ENCODE measurements around the gene SHROOM4. TPM values are rescaled to one million over a fixed set of nuclear protein-coding genes. Genes with fewer than 3 reads are reported as not detected.

Gene SHROOM4
- total RNA-seq, 4 donors from 2014 or later: 8.6 to 15.1 (median 10.8) TPM

- Histone ChIP-seq H3K9me3 (no peaks in the 10 kb centered on the region), H3K4me1 (no peaks in the 10 kb centered on the region), H3K27me3 (no peaks in the 10 kb centered on the region), H3K4me3 (no peak overlapping the region), H3K36me3 (no peaks in the 10 kb centered on the region), H3K27ac (no peak overlapping the region)
- TF ChIP-seq POLR2A (IDR thresholded peaks at IDR 0.05): no peak
- 67 to 88% methylated on average over 1 to 2 of the region's 2 CpGs for WGBS, 2 donors (ENCODE audit: low coverage in 1 of 2)
- ATAC-seq: no peak
Observed at GRCh38 chrX:50787099-50787498, 26.9 kb downstream of the SHROOM4 start.

GRCh38 chrX:50780144-50780543 lies 33.9 kb downstream of the SHROOM4 start:
- H3K27me3 ChIP-seq: no peaks in the 10 kb centered on the region
- ATAC-seq: no peak
- no peak overlapping the region for H3K4me3 ChIP-seq
- H3K4me1 ChIP-seq: no peaks in the 10 kb centered on the region
- H3K27ac ChIP-seq: no peak overlapping the region
- H3K9me3 ChIP-seq: no peaks in the 10 kb centered on the region
- no peak for TF ChIP-seq EP300 (IDR thresholded peaks at IDR 0.05)
- no peak for TF ChIP-seq POLR2A (IDR thresholded peaks at IDR 0.05)
- TF ChIP-seq CTCF (IDR thresholded peaks at IDR 0.05): no peak
- no peak for TF ChIP-seq POLR2AphosphoS5 (IDR thresholded peaks at IDR 0.05)
- no peaks in the 10 kb centered on the region for H3K36me3 ChIP-seq
- WGBS, 2 donors (ENCODE audit: low coverage in 1 of 2): 22 to 29% methylated on average over 1 of the region's 1 CpG

- no peak for ATAC-seq
- TF ChIP-seq POLR2AphosphoS5 (IDR thresholded peaks at IDR 0.05) (no peak), POLR2A (IDR thresholded peaks at IDR 0.05) (no peak), CTCF (IDR thresholded peaks at IDR 0.05) (no peak), EP300 (IDR thresholded peaks at IDR 0.05) (no peak)
Observed at GRCh38 chrX:50779694-50780093, 34.3 kb downstream of the SHROOM4 start.

GRCh38 chrX:50778272-50778671 lies 35.7 kb downstream of the SHROOM4 start:
- Histone ChIP-seq H3K4me1 (no peaks in the 10 kb centered on the region), H3K27me3 (no peaks in the 10 kb centered on the region), H3K9me3 (no peaks in the 10 kb centered on the region), H3K4me3 (no peak overlapping the region), H3K36me3 (no peaks in the 10 kb centered on the region), H3K27ac (no peak overlapping the region)
- no peak for TF ChIP-seq EP300 (IDR thresholded peaks at IDR 0.05)
- no peak for TF ChIP-seq POLR2AphosphoS5 (IDR thresholded peaks at IDR 0.05)
- TF ChIP-seq CTCF (IDR thresholded peaks at IDR 0.05): no peak
- no peak for TF ChIP-seq POLR2A (IDR thresholded peaks at IDR 0.05)
- WGBS, 2 donors (ENCODE audit: low coverage in 1 of 2): 54 to 100% methylated on average over 1 to 2 of the region's 2 CpGs
- no peak for ATAC-seq

More at GRCh38 chrX:50779694-50780093, 34.3 kb downstream of the SHROOM4 start:
- no CpG with 5 or more reads among the region's 2 CpGs for WGBS, 2 donors (ENCODE audit: low coverage in 1 of 2)
- H3K4me3 ChIP-seq: no peak overlapping the region
- no peaks in the 10 kb centered on the region for H3K9me3 ChIP-seq
- H3K27me3 ChIP-seq: no peaks in the 10 kb centered on the region
- H3K4me1 ChIP-seq: no peaks in the 10 kb centered on the region
- no peaks in the 10 kb centered on the region for H3K36me3 ChIP-seq
- H3K27ac ChIP-seq: no peak overlapping the region

GRCh38 chrX:50776248-50776647 lies 37.7 kb downstream of the SHROOM4 start:
- peaks cover 0 to 2% (median 0%) of the 10 kb centered on the region in 3 donors for H3K4me1 ChIP-seq
- H3K9me3 ChIP-seq: no peaks in the 10 kb centered on the region
- no peak overlapping the region for H3K4me3 ChIP-seq
- no peaks in the 10 kb centered on the region for H3K27me3 ChIP-seq
- no peak overlapping the region for H3K27ac ChIP-seq
- no peak for ATAC-seq
- no peaks in the 10 kb centered on the region for H3K36me3 ChIP-seq
- TF ChIP-seq EP300 (IDR thresholded peaks at IDR 0.05): no peak
- no peak for TF ChIP-seq POLR2AphosphoS5 (IDR thresholded peaks at IDR 0.05)
- no peak for TF ChIP-seq POLR2A (IDR thresholded peaks at IDR 0.05)
- TF ChIP-seq CTCF (IDR thresholded peaks at IDR 0.05): no peak
- 58 to 72% methylated on average over 2 of the region's 2 CpGs for WGBS, 2 donors (ENCODE audit: low coverage in 1 of 2)

Measured in gastroesophageal sphincter (tissue), 4 donors.